AG20443 (cell line): ENCODE measurements around the gene PIK3AP1.
A peak's percentile ranks its signal among the peaks of the same experiment; 100 is the strongest.
"Not testable (repeated sequence)": the region's sequence is repeated elsewhere in the genome, so short reads cannot be mapped to it uniquely, and the experiment has no call there.

Source experiments
- DNase-seq: peaks from one replicate; pipeline ENCODE4 v3.0.0; 2012; ENCODE audit warnings: low spot score, mixed read lengths

Gene PIK3AP1

GRCh38 chr10:96721207-96721572 is 876 bp upstream of the PIK3AP1 start:
- DNase-seq = no peak

- DNase-seq = peak; percentile 39
Observed at GRCh38 chr10:96719850-96720421, 378 bp downstream of the PIK3AP1 start.

- DNase-seq = no peak
Observed at GRCh38 chr10:96719200-96719599, 1.1 kb downstream of the PIK3AP1 start.

GRCh38 chr10:96718304-96718990 is 1.9 kb downstream of the PIK3AP1 start:
- no peak for DNase-seq

- no peak for DNase-seq
Observed at GRCh38 chr10:96716390-96716789, 3.9 kb downstream of the PIK3AP1 start.

- DNase-seq = no peak
Observed at GRCh38 chr10:96714746-96715255, 5.5 kb downstream of the PIK3AP1 start.

- no peak for DNase-seq
Observed at GRCh38 chr10:96714031-96714590, 6.2 kb downstream of the PIK3AP1 start.

- no peak for DNase-seq
Observed at GRCh38 chr10:96712662-96713271, 7.5 kb downstream of the PIK3AP1 start.

- no peak for DNase-seq
Observed at GRCh38 chr10:96711048-96711728, 9.1 kb downstream of the PIK3AP1 start.

GRCh38 chr10:96709525-96709924 is 10.8 kb downstream of the PIK3AP1 start:
- DNase-seq = no peak

GRCh38 chr10:96708996-96709395 is 11.3 kb downstream of the PIK3AP1 start:
- DNase-seq = no peak

- DNase-seq = no peak
Observed at GRCh38 chr10:96708456-96708855, 11.9 kb downstream of the PIK3AP1 start.

GRCh38 chr10:96706331-96706853 is 13.9 kb downstream of the PIK3AP1 start:
- no peak for DNase-seq

- DNase-seq = no peak
Observed at GRCh38 chr10:96705134-96705533, 15.2 kb downstream of the PIK3AP1 start.

GRCh38 chr10:96704563-96704962 is 15.8 kb downstream of the PIK3AP1 start:
- no peak for DNase-seq

GRCh38 chr10:96703358-96703757 is 17.0 kb downstream of the PIK3AP1 start:
- DNase-seq = no peak

- DNase-seq = no peak
Observed at GRCh38 chr10:96701265-96701664, 19.0 kb downstream of the PIK3AP1 start.

GRCh38 chr10:96700374-96701099 is 19.8 kb downstream of the PIK3AP1 start:
- DNase-seq = no peak

GRCh38 chr10:96699613-96700012 is 20.7 kb downstream of the PIK3AP1 start:
- DNase-seq = no peak

- DNase-seq = not testable (repeated sequence)
Observed at GRCh38 chr10:96698305-96698704, 22.0 kb downstream of the PIK3AP1 start.

- no peak for DNase-seq
Observed at GRCh38 chr10:96697438-96697837, 22.9 kb downstream of the PIK3AP1 start.
